ENCODE measurements around the gene GATB. TPM values are rescaled to one million over a fixed set of nuclear protein-coding genes. Genes with fewer than 3 reads are reported as not detected.

GATB gene
- total and polyA plus RNA-seq, 2 donors (not counting 1 experiment from before 2014, with no cell fraction given): 18.7 to 20.8 TPM

- H3K27ac ChIP-seq (ENCODE audit: insufficient read depth, low read length): no peak overlapping the region
- no peak for TF ChIP-seq EZH2 (IDR thresholded peaks at IDR 0.05; ENCODE audit: low read length, missing control alignments)
- TF ChIP-seq, protein P1, sequence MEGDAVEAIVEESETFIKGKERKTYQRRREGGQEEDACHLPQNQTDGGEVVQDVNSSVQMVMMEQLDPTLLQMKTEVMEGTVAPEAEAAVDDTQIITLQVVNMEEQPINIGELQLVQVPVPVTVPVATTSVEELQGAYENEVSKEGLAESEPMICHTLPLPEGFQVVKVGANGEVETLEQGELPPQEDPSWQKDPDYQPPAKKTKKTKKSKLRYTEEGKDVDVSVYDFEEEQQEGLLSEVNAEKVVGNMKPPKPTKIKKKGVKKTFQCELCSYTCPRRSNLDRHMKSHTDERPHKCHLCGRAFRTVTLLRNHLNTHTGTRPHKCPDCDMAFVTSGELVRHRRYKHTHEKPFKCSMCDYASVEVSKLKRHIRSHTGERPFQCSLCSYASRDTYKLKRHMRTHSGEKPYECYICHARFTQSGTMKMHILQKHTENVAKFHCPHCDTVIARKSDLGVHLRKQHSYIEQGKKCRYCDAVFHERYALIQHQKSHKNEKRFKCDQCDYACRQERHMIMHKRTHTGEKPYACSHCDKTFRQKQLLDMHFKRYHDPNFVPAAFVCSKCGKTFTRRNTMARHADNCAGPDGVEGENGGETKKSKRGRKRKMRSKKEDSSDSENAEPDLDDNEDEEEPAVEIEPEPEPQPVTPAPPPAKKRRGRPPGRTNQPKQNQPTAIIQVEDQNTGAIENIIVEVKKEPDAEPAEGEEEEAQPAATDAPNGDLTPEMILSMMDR (conservative IDR thresholded peaks at IDR 0.05 in 1 of 2, IDR thresholded peaks at IDR 0.05 in 1 of 2; ENCODE audit: low read depth in 1 of 2, low read length in 2 of 2): no peak
- no peak for DNase-seq (ENCODE audit: low read depth in 2 of 2)
- no peaks in the 10 kb centered on the region for H3K9me3 ChIP-seq (ENCODE audit: control insufficient read depth, insufficient read depth, low read depth, low read length)
- no peaks in the 10 kb centered on the region for H3K27me3 ChIP-seq (ENCODE audit: control insufficient read depth, insufficient read depth, low read length)
- H3K4me1 ChIP-seq (ENCODE audit: control insufficient read depth, extremely low read depth, insufficient read depth, low read length): peaks cover 3% of the 10 kb centered on the region
- no peak overlapping the region for H2AFZ ChIP-seq (ENCODE audit: low read length)
- H3K4me2 ChIP-seq (ENCODE audit: extremely low read depth, insufficient read depth, low read length): no peak overlapping the region
- H3K4me3 ChIP-seq (replicated peaks in 1 of 4; ENCODE audit: control extremely low read depth in 1 of 4, insufficient read depth in 1 of 4, low read depth in 3 of 4, low read length in 4 of 4): no peak overlapping the region
- no peaks in the 10 kb centered on the region for H3K79me2 ChIP-seq (ENCODE audit: control insufficient read depth, insufficient read depth, low read length)
- no peak overlapping the region for H3K9ac ChIP-seq (ENCODE audit: insufficient read depth, low read length)
- H4K20me1 ChIP-seq (ENCODE audit: control insufficient read depth, extremely low read depth, insufficient read depth, low read length): no peaks in the 10 kb centered on the region
- H3K36me3 ChIP-seq (ENCODE audit: control insufficient read depth, insufficient read depth, low read length): no peaks in the 10 kb centered on the region
Measured at GRCh38 chr4:151679231-151679630, 81.6 kb downstream of the GATB start.

- DNase-seq (ENCODE audit: low read depth in 2 of 2): no peak
- H3K27ac ChIP-seq (ENCODE audit: insufficient read depth, low read length): no peak overlapping the region
- TF ChIP-seq EZH2 (IDR thresholded peaks at IDR 0.05; ENCODE audit: low read length, missing control alignments): no peak
- TF ChIP-seq, protein P1 (conservative IDR thresholded peaks at IDR 0.05 in 1 of 2, IDR thresholded peaks at IDR 0.05 in 1 of 2; ENCODE audit: low read depth in 1 of 2, low read length in 2 of 2): no peak
Measured at GRCh38 chr4:151678048-151678872, 82.5 kb downstream of the GATB start.

GRCh38 chr4:151677193-151677592 lies 83.6 kb downstream of the GATB start:
- Histone ChIP-seq H3K9me3 (ENCODE audit: control insufficient read depth, insufficient read depth, low read depth, low read length) (no peaks in the 10 kb centered on the region), H3K9ac (ENCODE audit: insufficient read depth, low read length) (no peak overlapping the region), H3K36me3 (ENCODE audit: control insufficient read depth, insufficient read depth, low read length) (no peaks in the 10 kb centered on the region), H3K79me2 (ENCODE audit: control insufficient read depth, insufficient read depth, low read length) (no peaks in the 10 kb centered on the region), H3K4me3 (replicated peaks in 1 of 4; ENCODE audit: control extremely low read depth in 1 of 4, insufficient read depth in 1 of 4, low read depth in 3 of 4, low read length in 4 of 4) (no peak overlapping the region), H3K4me1 (ENCODE audit: control insufficient read depth, extremely low read depth, insufficient read depth, low read length) (peaks cover 3% of the 10 kb centered on the region), H3K4me2 (ENCODE audit: extremely low read depth, insufficient read depth, low read length) (no peak overlapping the region), H3K27me3 (ENCODE audit: control insufficient read depth, insufficient read depth, low read length) (no peaks in the 10 kb centered on the region), H3K27ac (ENCODE audit: insufficient read depth, low read length) (no peak overlapping the region), H4K20me1 (ENCODE audit: control insufficient read depth, extremely low read depth, insufficient read depth, low read length) (no peaks in the 10 kb centered on the region), H2AFZ (ENCODE audit: low read length) (no peak overlapping the region)
- DNase-seq (ENCODE audit: low read depth in 2 of 2): no peak
- TF ChIP-seq EZH2 (IDR thresholded peaks at IDR 0.05; ENCODE audit: low read length, missing control alignments): no peak
- TF ChIP-seq, protein P1 (conservative IDR thresholded peaks at IDR 0.05 in 1 of 2, IDR thresholded peaks at IDR 0.05 in 1 of 2; ENCODE audit: low read depth in 1 of 2, low read length in 2 of 2): no peak

More at GRCh38 chr4:151678048-151678872, 82.5 kb downstream of the GATB start:
- Histone ChIP-seq H2AFZ (ENCODE audit: low read length) (no peak overlapping the region), H3K9ac (ENCODE audit: insufficient read depth, low read length) (no peak overlapping the region), H3K27me3 (ENCODE audit: control insufficient read depth, insufficient read depth, low read length) (no peaks in the 10 kb centered on the region), H3K4me1 (ENCODE audit: control insufficient read depth, extremely low read depth, insufficient read depth, low read length) (peaks cover 3% of the 10 kb centered on the region), H4K20me1 (ENCODE audit: control insufficient read depth, extremely low read depth, insufficient read depth, low read length) (no peaks in the 10 kb centered on the region), H3K4me2 (ENCODE audit: extremely low read depth, insufficient read depth, low read length) (no peak overlapping the region), H3K4me3 (replicated peaks in 1 of 4; ENCODE audit: control extremely low read depth in 1 of 4, insufficient read depth in 1 of 4, low read depth in 3 of 4, low read length in 4 of 4) (no peak overlapping the region), H3K36me3 (ENCODE audit: control insufficient read depth, insufficient read depth, low read length) (no peaks in the 10 kb centered on the region), H3K79me2 (ENCODE audit: control insufficient read depth, insufficient read depth, low read length) (no peaks in the 10 kb centered on the region), H3K9me3 (ENCODE audit: control insufficient read depth, insufficient read depth, low read depth, low read length) (no peaks in the 10 kb centered on the region)

All from fibroblast of lung (primary cell).